ENCODE data around the gene UBXN2A.

The UBXN2A gene, protein sequence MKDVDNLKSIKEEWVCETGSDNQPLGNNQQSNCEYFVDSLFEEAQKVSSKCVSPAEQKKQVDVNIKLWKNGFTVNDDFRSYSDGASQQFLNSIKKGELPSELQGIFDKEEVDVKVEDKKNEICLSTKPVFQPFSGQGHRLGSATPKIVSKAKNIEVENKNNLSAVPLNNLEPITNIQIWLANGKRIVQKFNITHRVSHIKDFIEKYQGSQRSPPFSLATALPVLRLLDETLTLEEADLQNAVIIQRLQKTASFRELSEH

DNA sequence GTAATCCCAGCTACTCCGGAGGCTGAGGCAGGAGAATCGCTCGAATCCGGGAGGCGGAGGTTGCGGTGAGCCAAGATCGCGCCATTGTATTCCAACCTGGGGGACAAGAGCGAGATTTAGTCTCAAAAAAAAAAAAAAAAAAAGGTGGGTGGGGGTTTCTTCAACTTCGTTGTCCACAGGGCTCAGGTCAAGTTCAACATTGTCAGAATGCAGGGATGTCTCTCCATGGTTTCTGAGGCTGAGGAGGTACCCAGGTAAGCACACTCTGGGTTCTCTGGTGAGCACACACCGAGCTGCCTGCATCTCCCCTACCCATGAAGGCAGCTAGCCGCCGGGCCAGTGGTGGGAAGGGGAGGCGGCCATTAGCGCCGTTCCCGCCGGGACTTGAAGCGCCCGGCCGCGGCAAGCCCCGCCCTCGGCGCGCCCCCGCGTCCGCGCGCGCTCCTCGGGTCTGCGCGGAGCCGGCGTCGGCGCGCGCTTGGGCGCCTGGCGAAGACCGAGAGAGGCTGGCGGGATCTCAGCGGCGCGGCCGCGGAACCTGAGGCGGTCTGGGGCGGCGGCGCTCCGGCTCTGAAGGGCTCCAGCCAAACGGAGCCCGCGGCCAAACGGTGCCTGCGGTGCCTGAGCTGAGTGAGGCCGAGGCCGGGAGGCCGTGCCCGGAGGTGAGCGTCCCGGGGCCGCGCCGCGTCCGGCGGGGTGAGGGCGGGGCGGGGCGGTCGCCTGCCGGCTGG, at the start of gene UBXN2A:
Gene UBXN2A, plus strand, starts transcription at position 477 of the 731 bp plus-strand sequence. CDS start 17,852 bp downstream, outside the sequence.
- DNase-seq: peak; percentile 58

DNA sequence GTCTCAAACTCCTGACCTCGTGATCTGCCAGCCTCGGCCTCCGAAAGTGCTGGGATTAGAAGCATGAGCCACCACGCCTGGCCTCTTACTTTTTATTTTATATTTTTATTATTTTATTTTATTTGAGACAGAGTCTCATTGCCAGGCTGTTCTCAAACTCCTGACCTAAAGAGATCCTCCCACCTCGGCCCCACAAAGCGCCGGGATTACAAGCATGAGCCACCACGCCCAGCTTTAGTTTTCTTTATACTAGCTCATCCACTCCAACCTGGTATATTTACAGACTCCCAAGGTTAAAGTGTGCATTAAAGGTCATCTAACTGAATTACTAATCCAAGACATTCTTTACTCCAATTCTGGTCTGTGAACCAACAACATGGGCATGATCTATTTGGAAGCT, 40.1 kb upstream of the UBXN2A start:
- DNase-seq: no peak

DNA sequence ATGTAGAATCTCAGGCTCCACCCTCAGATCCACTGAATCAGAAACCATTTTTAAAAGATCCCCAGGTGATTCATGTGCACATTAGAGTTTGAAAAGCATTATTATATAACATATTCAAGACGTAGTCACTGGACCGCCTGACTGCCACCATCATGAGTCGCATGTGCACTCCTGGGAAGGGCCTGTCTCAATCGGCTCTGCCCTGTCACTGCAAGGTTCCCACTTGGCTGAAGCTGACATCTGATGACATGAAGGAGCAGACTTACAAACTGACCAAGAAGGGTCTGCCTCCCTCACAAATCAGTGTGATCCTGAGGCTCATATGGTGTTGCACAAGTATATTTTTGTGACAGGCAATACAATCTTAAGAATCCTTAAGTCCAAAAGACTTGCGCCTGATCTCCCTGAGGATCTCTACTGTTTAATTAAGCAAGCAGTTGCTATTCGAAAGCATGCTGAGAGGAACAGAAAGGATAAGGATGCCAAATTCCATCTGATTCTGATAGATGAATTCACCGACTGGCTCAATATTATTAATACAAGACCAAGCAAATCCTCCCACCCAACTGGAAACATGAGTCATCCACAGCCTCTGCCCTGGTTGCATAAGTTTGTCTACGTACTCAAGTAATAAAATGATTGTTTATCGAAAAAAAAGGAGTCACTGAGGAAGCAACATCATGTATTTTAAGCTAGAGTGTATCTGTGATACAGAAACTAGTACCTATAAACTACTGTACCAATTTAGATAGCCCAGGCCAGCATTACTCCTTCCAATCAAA, 39.5 kb upstream of the UBXN2A start:
- DNase-seq: peak; percentile 53

DNA sequence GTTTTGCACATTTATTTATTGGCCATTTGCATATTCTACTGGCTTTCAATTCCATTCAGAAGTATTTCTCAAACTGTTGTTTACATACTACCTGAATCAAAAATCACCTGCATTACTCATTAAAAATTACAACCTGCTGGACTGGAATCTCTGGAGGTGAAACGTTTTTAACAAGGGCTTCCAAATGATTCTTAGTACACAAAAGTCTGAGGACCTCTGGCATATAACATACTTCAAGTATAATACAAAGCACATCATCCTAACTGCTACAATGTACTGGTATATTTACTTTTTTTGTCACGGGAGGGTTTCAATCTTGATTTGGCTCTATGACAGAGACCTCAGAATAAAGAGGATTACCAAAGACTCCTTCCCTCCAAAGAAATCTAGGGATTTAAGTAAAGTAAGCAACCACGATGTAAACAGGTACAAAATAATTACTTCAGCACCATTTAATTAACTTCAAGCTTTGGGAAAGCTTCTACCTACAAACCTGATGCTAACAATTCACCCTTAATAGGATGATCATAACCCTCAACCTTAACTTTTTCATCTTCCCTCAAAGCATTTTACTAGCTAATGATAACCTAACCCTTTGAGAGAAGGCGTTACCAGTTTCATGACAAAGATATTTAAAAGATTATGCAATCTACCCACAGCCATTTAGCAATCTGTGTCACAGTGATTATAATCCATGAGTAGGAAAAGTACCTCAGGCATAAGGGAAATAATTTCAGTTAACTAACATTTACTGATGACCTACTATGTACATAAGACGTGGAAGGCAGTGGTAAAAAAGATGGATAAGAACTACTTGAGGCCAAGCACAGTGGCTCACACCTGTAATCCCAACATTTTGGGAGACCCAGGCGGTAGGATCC, 38.1 kb upstream of the UBXN2A start:
- DNase-seq: peak; percentile 74

DNA sequence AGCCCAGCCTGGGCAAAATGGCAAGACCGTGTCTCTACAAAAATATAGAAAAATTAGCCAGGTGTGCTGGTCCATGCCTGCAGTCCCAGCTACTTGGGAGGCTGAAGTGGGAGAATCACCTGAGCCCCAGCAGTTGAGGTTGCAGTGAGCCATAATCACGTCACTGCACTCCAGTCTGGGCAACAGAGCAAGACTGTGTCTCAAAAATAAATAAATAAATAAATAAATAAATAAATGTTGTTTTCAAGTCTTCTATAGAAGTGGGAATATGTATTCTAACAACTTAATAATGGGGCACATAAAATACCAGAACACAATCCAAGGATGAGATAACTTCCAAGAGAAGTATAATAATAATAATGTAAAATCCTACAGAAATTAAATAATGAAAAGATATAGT, 37.2 kb upstream of the UBXN2A start:
- no peak for DNase-seq

DNA sequence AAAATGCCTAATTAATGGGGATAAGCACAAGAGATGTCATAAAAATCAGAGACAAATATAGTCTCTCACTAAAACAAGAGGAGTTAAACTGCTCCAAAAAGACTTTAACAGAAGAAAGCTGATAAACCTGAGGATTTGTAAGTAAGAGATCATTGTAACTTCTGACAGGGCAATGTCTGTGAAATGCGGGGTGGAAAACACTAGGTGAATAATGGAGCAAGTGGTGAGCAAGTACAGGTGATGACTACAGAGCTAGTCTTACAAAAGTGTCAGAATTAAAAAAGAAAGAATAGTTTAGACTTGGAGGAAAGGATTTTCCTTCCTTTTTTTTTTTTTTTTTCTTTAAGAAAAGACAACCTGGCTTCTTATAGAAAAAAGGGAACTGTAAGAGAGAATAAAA, 36.0 kb upstream of the UBXN2A start:
- no peak for DNase-seq

DNA sequence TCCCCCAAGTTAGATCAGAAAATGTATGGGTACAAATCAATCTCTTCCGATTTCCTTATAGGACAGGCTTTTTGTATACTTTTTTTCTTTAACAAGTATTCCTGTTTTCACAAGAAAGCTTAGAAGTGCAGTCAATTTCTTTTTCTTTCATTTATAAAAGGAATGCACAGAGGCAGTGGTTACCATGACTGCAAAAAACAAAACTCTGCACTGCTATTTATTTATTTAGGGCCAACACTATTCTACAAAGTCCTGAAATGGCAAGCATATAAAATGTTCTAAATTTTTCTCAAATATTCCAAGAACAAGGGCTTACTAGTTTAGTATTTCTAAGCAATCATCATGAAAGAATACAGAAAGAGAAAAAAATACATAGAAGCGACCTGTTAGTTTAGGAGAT, 35.6 kb upstream of the UBXN2A start:
- no peak for DNase-seq

DNA sequence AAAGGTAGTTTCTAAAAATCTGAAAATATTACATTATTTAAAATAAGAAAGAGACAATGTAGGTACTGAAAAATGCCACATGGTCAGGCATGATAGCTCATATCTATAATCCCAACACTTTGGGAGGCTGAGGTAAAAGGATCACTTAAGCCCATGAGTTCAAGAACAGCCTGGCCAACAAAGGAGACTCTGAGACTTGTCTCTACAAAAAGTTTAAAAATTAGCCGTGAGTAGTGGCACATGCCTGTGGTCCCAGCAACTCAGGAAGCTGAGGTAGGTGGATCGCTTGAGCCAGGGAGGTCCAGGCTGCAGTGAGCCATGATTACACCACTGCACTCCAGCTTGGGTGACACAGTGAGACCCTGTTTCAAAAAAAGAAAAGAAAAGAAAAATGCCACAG, 35.1 kb upstream of the UBXN2A start:
- peak; percentile 3 for DNase-seq

DNA sequence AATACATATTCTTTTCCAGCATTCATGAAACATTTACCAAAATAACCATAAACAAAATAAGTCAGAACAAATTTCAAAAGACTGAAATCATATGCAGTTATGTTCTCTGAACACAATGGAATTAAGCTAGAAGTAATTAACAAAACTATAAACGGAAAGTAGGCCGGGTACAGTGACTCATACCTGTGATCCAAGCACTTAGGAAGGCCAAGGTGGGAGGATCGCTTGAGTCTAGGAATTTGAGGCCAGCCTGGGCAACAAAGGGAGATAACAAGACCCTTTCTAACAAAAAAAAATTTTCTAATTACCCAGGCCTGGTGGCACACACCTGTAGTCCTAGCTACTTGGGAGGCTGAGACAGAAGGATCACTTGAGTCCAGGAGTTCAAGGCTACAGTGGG, 28.2 kb upstream of the UBXN2A start:
- DNase-seq: no peak

DNA sequence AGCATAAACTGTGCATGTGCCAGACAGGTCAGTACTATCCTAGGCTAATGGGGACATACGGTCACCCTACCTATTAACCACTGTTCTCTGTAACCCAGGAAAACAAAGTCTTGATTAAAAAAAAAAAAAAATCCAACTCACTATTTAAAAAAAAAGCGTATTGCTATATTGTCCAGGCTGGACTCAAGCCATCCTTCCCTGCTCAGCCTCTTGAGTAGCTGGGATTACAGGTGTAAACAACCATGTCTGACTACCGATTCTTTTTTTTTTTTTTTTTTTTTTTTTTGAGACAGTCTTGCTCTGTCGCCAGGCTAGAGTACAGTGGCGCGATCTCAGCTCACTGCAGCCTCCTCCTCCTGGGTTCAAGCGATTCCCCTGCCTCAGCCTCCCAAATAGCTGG, 24.9 kb upstream of the UBXN2A start:
- no peak for DNase-seq

DNA sequence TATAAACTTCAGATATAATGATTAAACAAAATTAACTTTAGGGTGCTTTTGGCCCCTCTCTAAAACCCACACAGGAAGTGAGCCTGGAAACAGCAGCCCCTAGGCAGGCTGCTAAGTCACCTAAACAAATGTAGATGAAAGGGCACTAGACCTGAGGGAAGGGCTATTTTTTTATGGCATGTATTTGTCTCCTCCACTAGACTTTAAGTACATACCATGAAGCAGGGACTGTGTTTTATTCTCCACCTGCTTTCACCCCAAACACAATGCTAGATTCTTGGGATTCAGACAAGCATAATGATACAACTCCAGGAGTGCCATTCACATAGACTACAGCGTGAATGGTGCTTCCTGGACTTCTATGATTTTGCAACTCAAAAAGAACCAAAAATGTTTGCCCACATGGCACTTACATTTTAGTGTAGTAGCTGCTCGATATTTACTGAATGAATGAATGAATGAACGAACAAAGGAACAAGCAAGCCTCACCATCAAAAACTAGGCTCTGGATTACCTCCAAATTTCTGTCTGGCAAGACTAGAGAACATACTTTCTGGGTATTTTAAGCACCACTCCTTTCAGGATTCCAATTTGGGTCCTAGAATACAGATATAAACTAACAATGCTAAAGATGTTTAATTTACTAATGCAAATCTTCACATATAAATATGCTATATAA, 23.4 kb upstream of the UBXN2A start:
- DNase-seq: no peak

DNA sequence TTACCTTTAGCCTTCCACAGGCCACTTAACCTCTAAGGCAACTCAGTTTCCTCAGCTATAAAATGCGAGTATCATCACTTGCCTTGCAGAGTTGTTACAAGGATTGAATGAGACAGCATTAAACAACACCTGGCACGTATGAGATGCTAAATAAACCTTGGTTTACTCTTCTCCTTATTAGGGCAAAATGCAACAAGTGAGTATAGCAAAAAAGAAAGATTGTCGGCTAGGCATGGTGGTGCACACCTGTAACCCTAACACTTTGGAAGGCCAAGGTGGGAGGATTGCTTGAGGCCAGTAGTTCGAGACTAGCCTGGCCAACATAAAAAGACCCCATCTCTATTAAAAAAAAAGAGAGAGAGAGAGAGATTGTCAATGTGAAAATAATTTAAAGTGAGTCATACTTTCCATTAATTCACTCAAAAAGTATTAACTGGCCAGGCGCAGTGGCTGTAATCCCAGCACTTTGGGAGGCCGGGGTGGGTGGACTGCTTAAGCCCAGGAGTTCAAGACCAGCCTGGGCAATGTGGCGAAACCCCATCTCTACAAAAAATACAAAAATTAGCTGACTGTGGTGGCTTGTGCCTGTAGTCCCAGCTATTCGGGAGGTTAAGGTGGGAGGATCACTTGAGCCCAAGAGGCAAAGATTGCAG, 21.3 kb upstream of the UBXN2A start:
- DNase-seq: no peak

DNA sequence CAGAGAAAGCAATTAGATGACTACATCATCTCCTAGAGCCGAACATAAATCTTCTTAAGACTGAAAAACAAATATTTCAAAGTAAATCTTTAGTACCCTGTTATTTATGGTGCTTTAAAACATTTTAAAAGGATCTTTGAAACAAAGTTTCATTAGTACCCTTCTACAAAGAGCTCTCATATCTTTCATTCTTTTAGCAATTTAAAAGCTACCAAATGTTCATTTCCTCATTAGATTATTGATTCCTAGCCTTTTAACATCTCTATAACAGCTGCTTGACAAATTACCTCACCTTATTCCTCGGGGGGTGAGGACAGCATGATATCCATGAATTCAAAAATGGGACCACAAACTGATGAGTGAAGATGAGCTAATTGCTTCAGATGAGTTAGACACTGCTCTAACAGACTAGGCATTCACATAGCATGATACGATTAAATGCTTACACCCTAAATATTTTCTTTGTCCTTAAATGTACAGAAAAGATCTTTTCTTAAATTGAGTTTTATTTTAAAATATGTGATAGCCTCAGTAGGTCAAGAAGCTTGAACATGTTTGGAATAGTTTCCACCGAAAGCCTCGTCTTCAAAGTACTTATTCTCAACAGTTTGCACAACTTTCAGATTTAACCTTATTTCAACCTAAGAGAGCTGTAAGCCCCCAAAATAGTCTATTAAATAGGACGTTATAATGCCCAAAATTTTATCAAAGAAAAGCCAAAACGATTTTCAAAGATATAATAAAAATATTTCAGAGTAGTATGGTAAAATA, 15.5 kb upstream of the UBXN2A start:
- no peak for DNase-seq

DNA sequence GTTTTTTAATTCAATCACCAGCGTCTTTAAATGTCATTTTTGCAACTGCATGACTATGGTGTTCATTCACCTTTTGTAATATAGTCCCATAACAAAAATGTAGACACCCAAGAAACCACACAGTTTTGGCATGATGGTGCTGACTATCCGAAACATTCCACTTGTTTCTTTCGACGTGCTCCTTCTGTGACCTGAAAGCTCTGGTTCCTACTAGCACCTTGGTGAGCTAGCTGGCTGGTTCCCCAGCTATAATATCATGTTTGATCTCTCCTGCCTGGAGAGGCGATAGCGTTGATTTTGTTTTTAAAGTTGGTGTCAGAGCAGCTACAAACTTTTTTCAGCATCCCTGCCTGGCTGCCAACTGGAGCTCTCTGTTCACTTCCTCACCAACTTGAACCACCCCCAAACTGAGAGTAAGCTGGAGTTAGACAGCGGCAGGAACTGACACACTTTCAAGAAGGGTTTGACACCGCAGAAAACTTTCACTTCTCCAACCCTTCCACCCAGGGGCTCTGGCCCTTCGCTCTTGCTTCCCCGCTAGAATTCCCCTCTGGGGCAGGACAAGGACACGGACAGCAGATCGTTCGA, 14.5 kb upstream of the UBXN2A start:
- DNase-seq: peak; percentile 97

DNA sequence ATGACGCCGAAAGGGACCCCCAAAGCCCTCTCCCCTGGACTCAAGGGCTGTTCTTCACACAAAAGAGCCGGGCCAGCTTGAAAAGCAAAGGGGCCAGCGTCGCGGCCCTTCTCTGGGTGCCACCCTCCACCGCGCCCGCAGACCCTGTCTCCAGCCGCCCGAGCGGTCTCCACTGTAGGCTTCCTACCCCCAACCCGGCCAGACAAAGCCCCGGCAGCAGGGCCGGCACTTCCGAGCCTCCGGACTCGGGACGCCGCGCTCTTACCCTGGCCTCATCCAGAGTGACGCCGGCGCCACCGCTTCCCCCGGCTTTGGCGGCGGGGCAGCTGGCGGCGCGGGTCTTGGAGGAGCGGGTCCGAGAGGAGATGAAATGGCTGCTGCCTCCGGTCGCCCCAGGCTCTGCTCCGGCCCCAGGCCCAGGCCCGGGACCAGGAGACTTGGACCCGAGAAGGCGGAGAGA, 13.9 kb upstream of the UBXN2A start:
- DNase-seq: no peak

DNA sequence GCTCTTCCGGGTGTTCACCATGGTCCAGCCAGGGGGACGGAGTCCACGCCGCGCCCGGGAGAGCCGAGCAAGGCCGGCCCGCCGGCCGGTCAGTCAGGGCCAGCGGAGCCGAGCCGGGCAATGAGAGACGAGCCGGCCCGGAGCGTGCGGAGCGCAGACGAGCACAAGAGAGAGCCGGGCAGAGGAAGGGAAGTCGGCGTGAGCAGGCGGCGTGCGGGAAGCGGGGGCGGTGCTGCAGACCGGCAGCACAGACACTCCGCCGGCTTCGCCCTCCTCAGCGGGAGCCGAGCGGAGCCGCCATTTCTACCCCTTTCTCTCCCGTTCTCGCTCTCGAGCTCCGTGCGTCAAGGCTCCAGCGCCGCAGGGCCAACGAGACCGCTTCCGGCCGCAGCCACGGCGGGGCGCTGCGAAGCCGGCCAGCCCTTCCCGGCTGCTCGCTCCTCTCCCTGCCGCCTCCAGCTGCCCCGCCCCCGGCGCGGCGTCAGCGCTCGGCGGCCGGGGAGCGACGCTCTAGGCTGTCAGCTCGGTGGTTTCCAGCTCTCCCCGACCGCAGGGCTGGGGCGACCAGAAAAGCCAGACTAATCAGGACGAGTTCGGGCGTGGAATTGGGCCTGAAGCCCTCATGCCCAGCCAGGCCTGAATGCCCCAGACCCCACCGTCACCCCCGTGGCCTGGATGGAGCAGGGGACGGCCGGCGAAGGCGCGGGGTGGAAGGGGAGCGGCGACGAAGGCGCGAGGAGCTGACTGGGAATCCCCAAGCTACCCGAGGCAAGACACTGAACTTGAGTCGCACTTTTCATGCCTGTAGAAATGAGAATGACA, 13.3 kb upstream of the UBXN2A start, which contains the start of gene ATAD2B:
Gene ATAD2B, minus strand, starts transcription at position 374 of the 822 bp plus-strand sequence. Its CDS starts 353 bp downstream, at position 21.
- DNase-seq: peak; percentile 89

DNA sequence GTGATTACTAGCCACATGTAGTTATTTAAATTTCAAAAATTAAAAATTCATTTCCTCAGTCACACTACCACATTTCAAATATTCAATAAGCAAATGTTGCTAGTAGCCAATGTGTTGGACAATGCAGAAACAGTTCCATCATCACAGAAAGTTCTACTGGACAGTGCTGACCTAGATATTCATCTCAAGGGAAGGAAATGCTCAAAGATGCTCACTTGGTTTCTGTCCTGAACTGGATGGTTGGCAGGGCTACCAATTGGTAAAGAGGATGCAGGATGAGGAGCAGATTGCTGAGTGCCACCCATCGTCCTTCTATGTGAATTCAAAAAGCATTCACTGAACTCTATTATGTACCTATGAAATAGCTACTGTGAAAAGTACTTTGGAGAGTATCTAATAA, 6.0 kb upstream of the UBXN2A start:
- no peak for DNase-seq

DNA sequence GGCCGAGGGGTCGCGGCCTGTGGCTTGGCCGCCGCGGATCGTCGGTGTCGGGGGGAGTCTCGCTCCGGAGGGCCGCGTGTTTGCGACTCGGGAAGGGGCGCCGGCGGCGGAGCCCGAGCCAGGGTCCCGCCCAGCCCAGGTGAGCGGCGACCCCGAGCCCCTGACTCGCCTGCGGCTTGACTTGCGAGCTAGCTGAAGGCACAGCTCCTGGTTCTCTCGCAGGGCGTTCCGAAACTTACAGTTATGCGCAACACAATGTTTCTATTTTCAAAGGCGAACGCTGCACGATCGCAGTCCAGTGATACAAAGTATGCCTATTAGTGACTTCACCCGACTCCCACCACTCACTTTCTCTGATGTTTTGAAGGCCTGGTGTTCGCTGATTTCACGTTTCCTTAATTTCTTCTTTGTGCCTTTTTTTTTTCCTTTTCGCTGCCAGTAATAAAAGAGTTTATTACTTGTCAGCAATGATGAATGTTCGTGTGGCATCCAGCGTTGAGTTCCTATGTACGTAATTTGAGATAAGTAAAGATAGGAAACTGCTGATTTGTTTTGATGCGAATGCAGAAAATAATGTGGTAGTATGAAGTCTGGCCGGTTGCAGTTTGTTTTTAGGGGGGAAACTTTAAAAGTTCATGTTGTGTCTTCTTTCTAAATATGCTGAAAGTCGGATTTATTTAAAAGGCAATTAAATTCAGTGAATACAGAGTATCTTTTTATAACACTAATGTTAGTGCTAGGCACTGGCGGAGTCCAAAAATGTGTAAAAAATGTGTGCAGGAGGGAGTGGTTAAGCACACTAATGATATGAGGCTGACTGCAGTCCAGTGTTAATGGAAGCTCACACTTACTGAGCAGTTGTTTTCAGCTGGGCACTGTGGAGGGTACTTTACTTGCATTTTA, 706 bp downstream of the UBXN2A start:
- DNase-seq: peak; percentile 44
